Esophagus squamous epithelium (tissue), 5 donors: ENCODE data around the gene DNAJC7. TPM values are rescaled to one million over a fixed set of nuclear protein-coding genes. Genes with fewer than 3 reads are reported as not detected.

Source experiments
- DNase-seq: peaks from one replicate; lab custom pipeline; 2025; lab: John Stamatoyannopoulos, UW
- H3K27ac ChIP-seq, 4 donors: fragments of 200-600 bp; sonication (generic); one replicate each; pipeline ENCODE4 v1.5.1; 2016 to 2019; ENCODE audit warnings: mild to moderate bottlenecking in 1 of 4
- H3K27me3 ChIP-seq, 4 donors: fragments of 200-600 bp; sonication (generic); 1 replicate in 3 of 4; 2 replicates in 1 of 4; pipeline versions ENCODE4 v1.5.1 to v1.6.0; 2017 to 2021; ENCODE audit warnings: antibody characterized with exemption in 1 of 4
- H3K36me3 ChIP-seq, 3 donors: fragments of 200-600 bp; sonication (generic); one replicate each; pipeline ENCODE4 v1.5.1; 2016 to 2019
- H3K4me1 ChIP-seq, 3 donors: fragments of 200-600 bp; sonication (generic); one replicate each; pipeline ENCODE4 v1.5.1; 2017 to 2019
- H3K4me3 ChIP-seq, 4 donors: fragments of 200-600 bp; sonication (generic); 1 replicate in 3 of 4; 2 replicates in 1 of 4; pipeline ENCODE4 v1.5.1; 2016 to 2019; ENCODE audit warnings: mild to moderate bottlenecking in 2 of 4, moderate library complexity in 1 of 4
- H3K9me3 ChIP-seq, 3 donors: fragments of 200-600 bp; sonication (generic); one replicate each; pipeline ENCODE4 v1.5.1; 2016 to 2019
- POLR2A ChIP-seq, 4 donors: fragments of 450-650 bp; IDR thresholded peaks; one replicate each; pipeline ENCODE4 v1.6.1; 2017; ENCODE audit warnings: antibody characterized with exemption in 4 of 4, mild to moderate bottlenecking in 4 of 4, moderate library complexity in 3 of 4
- WGBS, 2 donors: methylation state at CpG; one replicate each; pipeline ENCODE4 v1.1.5; 2018; 5-methylcytosine and 5-hydroxymethylcytosine counted together
- intact Hi-C: fragments of 100-400 bp; cut with DNase I; formaldehyde crosslinking; loops from one replicate; pipeline ENCODE4 v1.15.0; 2022
- total RNA-seq, 4 donors: library from RNA; depleted of rRNA; stranded (reverse); fragments of >200 nt; gene quantifications; one replicate each; pipeline ENCODE4 v1.1.0, GENCODE V29; 2016
- TF ChIP-seq, protein P1 (sequence below), 6 experiments: fragments of 450-650 bp in 4 of 6; fragments of 200-600 bp in 2 of 6; sonication (generic) in 2 of 6; IDR thresholded peaks; one replicate each; pipeline ENCODE4 v1.5.1; 2016 to 2019; ENCODE audit warnings: antibody characterized with exemption in 6 of 6, mild to moderate bottlenecking in 4 of 6, moderate library complexity in 4 of 6
- donor health status: DM: yes; HTN: yes; CAD: no.

DNAJC7 gene
- total RNA-seq, 4 donors from 2014 or later = 42.6 to 82.0 (median 67.2) TPM

GRCh38 chr17:41956522-41956921 is 60.7 kb downstream of the DNAJC7 start:
- H3K27me3 ChIP-seq = no peaks in the 10 kb centered on the region
- no peaks in the 10 kb centered on the region for H3K36me3 ChIP-seq
- no peaks in the 10 kb centered on the region for H3K4me1 ChIP-seq
- DNase-seq = no peak
- 84 to 97% methylated on average over 6 of the region's 6 CpGs for WGBS, 2 donors
- TF ChIP-seq, protein P1, sequence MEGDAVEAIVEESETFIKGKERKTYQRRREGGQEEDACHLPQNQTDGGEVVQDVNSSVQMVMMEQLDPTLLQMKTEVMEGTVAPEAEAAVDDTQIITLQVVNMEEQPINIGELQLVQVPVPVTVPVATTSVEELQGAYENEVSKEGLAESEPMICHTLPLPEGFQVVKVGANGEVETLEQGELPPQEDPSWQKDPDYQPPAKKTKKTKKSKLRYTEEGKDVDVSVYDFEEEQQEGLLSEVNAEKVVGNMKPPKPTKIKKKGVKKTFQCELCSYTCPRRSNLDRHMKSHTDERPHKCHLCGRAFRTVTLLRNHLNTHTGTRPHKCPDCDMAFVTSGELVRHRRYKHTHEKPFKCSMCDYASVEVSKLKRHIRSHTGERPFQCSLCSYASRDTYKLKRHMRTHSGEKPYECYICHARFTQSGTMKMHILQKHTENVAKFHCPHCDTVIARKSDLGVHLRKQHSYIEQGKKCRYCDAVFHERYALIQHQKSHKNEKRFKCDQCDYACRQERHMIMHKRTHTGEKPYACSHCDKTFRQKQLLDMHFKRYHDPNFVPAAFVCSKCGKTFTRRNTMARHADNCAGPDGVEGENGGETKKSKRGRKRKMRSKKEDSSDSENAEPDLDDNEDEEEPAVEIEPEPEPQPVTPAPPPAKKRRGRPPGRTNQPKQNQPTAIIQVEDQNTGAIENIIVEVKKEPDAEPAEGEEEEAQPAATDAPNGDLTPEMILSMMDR (IDR thresholded peaks at IDR 0.05) = no peak
- no peak for TF ChIP-seq POLR2A (IDR thresholded peaks at IDR 0.05)
- intact Hi-C loops = no loop called here
- H3K9me3 ChIP-seq = no peaks in the 10 kb centered on the region
- H3K4me3 ChIP-seq = no peak overlapping the region
- H3K27ac ChIP-seq = no peak overlapping the region

GRCh38 chr17:41948762-41949460 is 68.3 kb downstream of the DNAJC7 start:
- peaks cover 0 to 6% (median 0%) of the 10 kb centered on the region in 3 donors for H3K36me3 ChIP-seq
- DNase-seq = no peak
- intact Hi-C loops = no loop called here
- H3K27me3 ChIP-seq = no peaks in the 10 kb centered on the region
- 75% methylated on average over 6 to 11 of the region's 11 CpGs for WGBS, 2 donors
- no peaks in the 10 kb centered on the region for H3K9me3 ChIP-seq
- no peak overlapping the region for H3K4me3 ChIP-seq
- H3K27ac ChIP-seq = no peak overlapping the region
- TF ChIP-seq POLR2A (IDR thresholded peaks at IDR 0.05) = no peak
- TF ChIP-seq, protein P1 (IDR thresholded peaks at IDR 0.05) = no peak
- no peaks in the 10 kb centered on the region for H3K4me1 ChIP-seq

DNA sequence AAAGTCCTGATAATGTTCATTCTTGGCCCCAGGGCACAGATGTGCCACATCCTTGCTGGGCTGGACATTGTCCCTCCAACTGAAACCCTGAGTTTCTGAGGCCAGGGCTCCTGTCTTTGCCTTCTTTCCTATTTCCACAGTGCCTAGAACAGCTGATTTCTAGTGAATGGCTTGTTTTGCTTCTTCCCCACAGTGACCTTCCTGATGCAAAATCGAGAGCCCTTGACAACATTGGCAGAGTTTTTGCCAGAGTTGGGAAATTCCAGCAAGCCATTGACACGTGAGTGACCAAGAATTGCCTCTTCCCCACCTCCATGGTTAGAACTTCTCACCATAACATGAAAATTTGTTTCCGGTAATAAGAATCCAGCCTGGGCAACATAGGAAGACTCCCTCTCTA is 72.3 kb downstream of the DNAJC7 start:
- H3K27me3 ChIP-seq = no peaks in the 10 kb centered on the region
- H3K4me1 ChIP-seq = no peaks in the 10 kb centered on the region
- DNase-seq = no peak
- no peaks in the 10 kb centered on the region for H3K9me3 ChIP-seq
- no peak for TF ChIP-seq POLR2A (IDR thresholded peaks at IDR 0.05)
- TF ChIP-seq, protein P1 (IDR thresholded peaks at IDR 0.05) = no peak
- H3K27ac ChIP-seq = no peak overlapping the region
- intact Hi-C loops = no loop called here
- peaks cover 0 to 6% (median 0%) of the 10 kb centered on the region in 3 donors for H3K36me3 ChIP-seq
- WGBS, 2 donors = 65 to 73% methylated on average over 3 of the region's 3 CpGs
- H3K4me3 ChIP-seq = no peak overlapping the region

DNA sequence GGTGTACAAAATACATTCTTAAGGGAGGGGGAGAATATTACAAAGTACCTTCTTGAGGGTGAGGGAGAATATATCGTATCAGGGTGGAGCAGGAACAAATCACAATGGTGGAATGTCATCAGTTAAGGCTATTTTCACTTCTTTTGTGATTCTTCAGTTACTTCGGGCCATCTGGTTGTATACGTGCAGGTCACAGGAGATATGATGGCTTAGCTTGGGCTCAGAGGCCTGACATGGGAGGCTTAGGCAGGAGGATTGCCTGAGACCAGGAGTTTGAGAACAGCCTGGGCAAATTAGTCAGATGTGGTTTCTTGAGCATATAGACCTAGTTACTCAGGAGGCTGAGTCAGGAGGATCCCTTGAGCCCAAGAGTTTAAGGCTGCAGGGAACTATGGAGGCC is 73.7 kb downstream of the DNAJC7 start:
- H3K27ac ChIP-seq = no peak overlapping the region
- H3K27me3 ChIP-seq = no peaks in the 10 kb centered on the region
- intact Hi-C loops = no loop called here
- H3K4me3 ChIP-seq = no peak overlapping the region
- no peak for TF ChIP-seq POLR2A (IDR thresholded peaks at IDR 0.05)
- TF ChIP-seq, protein P1 (IDR thresholded peaks at IDR 0.05) = no peak
- no peak for DNase-seq
- no peaks in the 10 kb centered on the region for H3K4me1 ChIP-seq
- WGBS, 2 donors = 87 to 88% methylated on average over 3 of the region's 3 CpGs
- H3K36me3 ChIP-seq = no peaks in the 10 kb centered on the region
- no peaks in the 10 kb centered on the region for H3K9me3 ChIP-seq

- no peaks in the 10 kb centered on the region for H3K9me3 ChIP-seq
Observed at GRCh38 chr17:41942626-41943373, 74.4 kb downstream of the DNAJC7 start.

More at GRCh38 chr17:41942626-41943373, 74.4 kb downstream of the DNAJC7 start:
- H3K27ac ChIP-seq = no peak overlapping the region
- no peaks in the 10 kb centered on the region for H3K4me1 ChIP-seq
- no peak overlapping the region for H3K4me3 ChIP-seq
- WGBS, 2 donors = 88 to 94% methylated on average over 8 of the region's 8 CpGs
- no peaks in the 10 kb centered on the region for H3K36me3 ChIP-seq
- no peak for TF ChIP-seq POLR2A (IDR thresholded peaks at IDR 0.05)
- TF ChIP-seq, protein P1 (IDR thresholded peaks at IDR 0.05) = no peak
- H3K27me3 ChIP-seq = no peaks in the 10 kb centered on the region
- DNase-seq = no peak
- intact Hi-C loops = no loop called here
